IPS DF 19.7 (cell line): ENCODE data around the gene MRPS31.

ENCODE experiments used
- DNase-seq: peaks from one replicate; pipeline ENCODE4 v3.0.0-alpha.2; 2013; ENCODE audit warnings: low read depth, low spot score

The MRPS31 gene

GRCh38 chr13:40770934-40771618, at the start of gene MRPS31:
Gene MRPS31, minus strand, starts transcription at chr13:40771190. Its CDS starts 54 bp downstream, at chr13:40771136.
- peak; percentile 75 for DNase-seq

GRCh38 chr13:40819797-40820315, 48.9 kb upstream of the MRPS31 start:
- no peak for DNase-seq

- no peak for DNase-seq
Measured at GRCh38 chr13:40818926-40819325, 47.9 kb upstream of the MRPS31 start.

- no peak for DNase-seq
Measured at GRCh38 chr13:40814803-40815202, 43.8 kb upstream of the MRPS31 start.

- peak; percentile 15 for DNase-seq
Measured at GRCh38 chr13:40813667-40814454, 42.9 kb upstream of the MRPS31 start.

- DNase-seq = no peak
Measured at GRCh38 chr13:40812724-40813445, 41.9 kb upstream of the MRPS31 start.

GRCh38 chr13:40812102-40812501, 41.1 kb upstream of the MRPS31 start:
- DNase-seq = no peak

GRCh38 chr13:40809471-40809870, 38.5 kb upstream of the MRPS31 start:
- DNase-seq = no peak

GRCh38 chr13:40806241-40806640, 35.3 kb upstream of the MRPS31 start:
- DNase-seq = no peak

GRCh38 chr13:40803316-40803715, 32.3 kb upstream of the MRPS31 start:
- DNase-seq = no peak

GRCh38 chr13:40801255-40802217, 30.5 kb upstream of the MRPS31 start:
- no peak for DNase-seq

- no peak for DNase-seq
Measured at GRCh38 chr13:40800559-40800958, 29.6 kb upstream of the MRPS31 start.

- DNase-seq = no peak
Measured at GRCh38 chr13:40799508-40799907, 28.5 kb upstream of the MRPS31 start.

GRCh38 chr13:40798380-40798779, 27.4 kb upstream of the MRPS31 start:
- no peak for DNase-seq

GRCh38 chr13:40796649-40797048, 25.7 kb upstream of the MRPS31 start:
- no peak for DNase-seq

- DNase-seq = no peak
Measured at GRCh38 chr13:40794414-40795368, 23.7 kb upstream of the MRPS31 start.

- DNase-seq = no peak
Measured at GRCh38 chr13:40793339-40793738, 22.3 kb upstream of the MRPS31 start.

- no peak for DNase-seq
Measured at GRCh38 chr13:40792284-40793051, 21.5 kb upstream of the MRPS31 start.

GRCh38 chr13:40790154-40790616, 19.2 kb upstream of the MRPS31 start:
- DNase-seq = no peak
